22Rv1 (cell line): ENCODE measurements around the gene LGR6.

ENCODE experiments used
- CTCF ChIP-seq: fragments of 450-650 bp; IDR thresholded peaks from 2 replicates; pipeline ENCODE4 v1.5.1; 2017; ENCODE audit warnings: mild to moderate bottlenecking
- ZFX ChIP-seq: fragments of 450-650 bp; IDR thresholded peaks from 2 replicates; pipeline ENCODE4 v1.6.1; 2017; ENCODE audit warnings: antibody characterized with exemption, borderline replicate concordance

DNA sequence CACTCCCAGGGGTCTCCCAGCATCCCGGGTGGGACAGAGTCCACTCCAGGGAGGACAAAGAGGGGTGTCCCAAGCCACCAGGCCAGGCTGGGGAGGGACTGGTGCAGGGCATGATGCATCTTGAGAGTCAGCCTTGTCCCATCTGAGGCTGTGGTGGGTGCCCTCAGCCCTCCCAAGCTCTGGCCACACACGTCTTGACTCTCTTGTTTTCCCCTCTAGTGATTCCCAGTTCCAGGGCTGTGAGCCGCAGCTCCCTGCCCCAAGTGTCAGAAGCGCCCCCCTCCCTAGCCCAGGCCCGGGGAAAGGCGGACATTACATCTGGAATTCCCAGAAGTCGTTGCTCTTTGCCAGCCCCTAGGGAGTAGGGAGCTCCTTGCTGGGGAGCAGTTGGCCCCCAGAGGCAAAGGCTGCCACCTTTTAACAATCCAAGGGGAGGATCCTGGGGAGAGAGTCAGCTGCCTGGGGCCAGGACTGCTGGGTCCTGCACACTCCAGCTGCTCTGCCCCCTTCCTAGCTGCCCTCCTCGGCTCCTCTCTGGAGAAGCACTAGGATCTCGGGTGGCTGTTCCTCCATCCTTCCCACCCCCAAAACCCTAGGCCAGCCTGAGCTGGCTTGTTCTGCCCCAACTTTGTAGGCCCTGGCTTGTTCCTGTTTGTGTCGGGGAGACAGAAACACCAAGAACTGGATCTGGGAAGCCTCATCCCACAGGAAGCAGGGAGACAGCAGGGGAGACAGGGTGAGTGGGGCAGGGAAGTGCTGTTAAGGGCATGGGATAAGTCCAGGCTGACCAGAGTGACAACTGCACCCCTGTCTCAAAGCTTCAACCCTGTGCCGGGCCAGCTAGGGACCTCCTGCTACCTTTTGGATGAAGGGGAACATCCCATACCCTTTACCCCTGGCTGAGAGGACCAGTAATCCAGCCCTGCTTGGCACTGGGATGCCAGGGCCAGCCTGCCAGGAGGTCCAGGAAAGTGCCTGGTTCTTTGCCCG lies 30.0 kb upstream of the LGR6 start:
- TF ChIP-seq ZFX (no peak), CTCF (no peak)
